ENCODE results near the gene UBE2E2.

GRCh38 chr3:23159929-23160328 lies 43.2 kb upstream of the UBE2E2 start:
- no peak for TF ChIP-seq EZH2 (IDR thresholded peaks at IDR 0.05; ENCODE audit: borderline replicate concordance, low read length)
- no peak for TF ChIP-seq CTCF (IDR thresholded peaks at IDR 0.05; ENCODE audit: low read length)
